Upper lobe of right lung (tissue), 1 donor: Measurements from ENCODE around the gene CCNG2. TPM values are rescaled to one million over a fixed set of nuclear protein-coding genes. Genes with fewer than 3 reads are reported as not detected.
A peak's percentile ranks its signal among the peaks of the same experiment; 100 is the strongest.

ENCODE experiments used
- ATAC-seq: fragments of 200-7000 bp; cut with Tn5 transposase; one replicate; pipeline ENCODE4 v1.9.1; 2020; ENCODE audit warnings: mild to moderate bottlenecking, moderate library complexity
- DNase-seq: peaks from one replicate; pipeline ENCODE4 v3.0.0-alpha.2; 2020
- H3K27ac ChIP-seq: fragments of 200-600 bp; one replicate; pipeline ENCODE4 v1.8.0; 2022
- H3K27me3 ChIP-seq: fragments of 200-600 bp; one replicate; pipeline ENCODE4 v1.8.0; 2022; ENCODE audit warnings: mild to moderate bottlenecking
- H3K36me3 ChIP-seq: fragments of 200-600 bp; one replicate; pipeline ENCODE4 v1.8.0; 2022
- H3K4me1 ChIP-seq: fragments of 200-600 bp; one replicate; pipeline ENCODE4 v1.8.0; 2022
- H3K4me3 ChIP-seq: fragments of 200-600 bp; one replicate; pipeline ENCODE4 v1.8.0; 2022; ENCODE audit warnings: mild to moderate bottlenecking
- H3K9me3 ChIP-seq: fragments of 200-600 bp; one replicate; pipeline ENCODE4 v1.8.0; 2022
- intact Hi-C: fragments of 100-400 bp; cut with DNase I; formaldehyde crosslinking; loops from one replicate; pipeline ENCODE4 v1.11.0; 2022
- long read RNA-seq: library from polyadenylated mRNA; unstranded; transcript quantifications from one replicate; pipeline ENCODE4 v2.0.0, GENCODE V29; 2021
- total RNA-seq: library from RNA; stranded (reverse); fragmentation: NEBNext Ultra II Directional; extraction: Animal tissue kit (Norgen Biotek cat#: 25700); gene quantifications from one replicate; pipeline ENCODE4 v1.2.1, GENCODE V29; 2021
- TF ChIP-seq, protein P1 (sequence below): fragments of 200-600 bp; IDR thresholded peaks from one replicate; pipeline ENCODE4 v1.8.0; 2022; ENCODE audit warnings: antibody characterized with exemption
- donor health status: DM: no; HTN: yes; CAD: no; lungs with severe emphysema.

CCNG2 gene, protein sequence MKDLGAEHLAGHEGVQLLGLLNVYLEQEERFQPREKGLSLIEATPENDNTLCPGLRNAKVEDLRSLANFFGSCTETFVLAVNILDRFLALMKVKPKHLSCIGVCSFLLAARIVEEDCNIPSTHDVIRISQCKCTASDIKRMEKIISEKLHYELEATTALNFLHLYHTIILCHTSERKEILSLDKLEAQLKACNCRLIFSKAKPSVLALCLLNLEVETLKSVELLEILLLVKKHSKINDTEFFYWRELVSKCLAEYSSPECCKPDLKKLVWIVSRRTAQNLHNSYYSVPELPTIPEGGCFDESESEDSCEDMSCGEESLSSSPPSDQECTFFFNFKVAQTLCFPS
- 41.3 TPM for total RNA-seq
- long read RNA-seq, full-length matches to known transcripts, result 51 of 68 reads
- long read RNA-seq, partial matches to known transcripts, result 12 of 68 reads
- long read RNA-seq, other reads (novel, unspliced or antisense), result 5 of 68 reads

DNA sequence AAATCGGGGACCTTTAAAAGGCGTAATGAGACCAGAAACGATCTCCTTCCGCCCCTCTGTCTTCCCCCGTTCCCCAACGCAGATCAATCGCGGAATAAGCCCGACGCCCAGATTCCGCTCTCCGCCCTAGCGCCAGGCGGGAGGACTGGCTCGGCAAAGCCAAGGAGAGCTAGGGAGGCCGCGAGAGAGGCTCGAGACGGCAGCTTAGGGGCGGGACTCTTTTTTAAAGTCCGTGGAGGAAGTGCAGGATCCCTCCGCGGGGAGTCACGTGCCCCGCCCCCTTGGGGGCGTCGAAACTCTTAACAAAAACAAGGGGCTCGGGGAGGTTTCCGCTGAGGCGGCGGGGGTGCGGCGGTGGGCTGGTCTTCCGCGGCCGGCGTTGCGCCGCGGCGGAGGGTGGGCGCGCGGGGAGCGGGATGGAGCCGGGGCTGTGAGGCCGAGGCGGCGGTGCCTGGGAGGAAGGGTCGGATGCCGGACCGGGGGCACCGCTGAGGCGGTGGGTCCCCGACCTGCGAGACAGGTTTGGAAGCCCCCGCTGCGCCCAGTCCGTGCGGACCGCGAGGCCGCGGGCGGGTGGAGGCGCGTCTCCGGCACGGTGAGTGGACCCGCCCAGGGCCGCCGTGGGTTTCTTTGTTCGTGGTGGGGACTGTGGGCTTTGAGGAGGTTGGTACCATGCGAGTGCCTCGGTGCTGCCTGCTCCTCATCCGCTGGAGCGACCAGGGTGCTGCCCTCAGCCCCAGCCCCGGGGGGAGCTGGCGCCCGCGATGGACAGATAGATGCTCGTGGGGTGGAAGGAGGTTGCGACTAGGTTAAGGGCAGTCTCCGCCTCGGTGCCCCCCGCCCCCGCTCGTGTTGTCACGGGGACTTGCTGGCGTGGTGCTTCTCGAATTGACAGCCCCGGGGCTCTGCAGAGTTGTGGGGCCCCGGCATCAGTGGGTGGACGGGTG lies at the start of gene CCNG2:
CCNG2 (plus strand) TSS at position 296 of the 947 bp plus-strand sequence. CDS start 1,326 bp downstream, outside the sequence.
- intact Hi-C loops, result no loop called here
- peaks cover 12% of the 10 kb centered on the region for H3K4me1 ChIP-seq
- no peaks in the 10 kb centered on the region for H3K27me3 ChIP-seq
- peaks cover 33% of the 10 kb centered on the region for H3K36me3 ChIP-seq
- ATAC-seq (peak; percentile 63), DNase-seq (peak; percentile 90)
- TF ChIP-seq, protein P1, sequence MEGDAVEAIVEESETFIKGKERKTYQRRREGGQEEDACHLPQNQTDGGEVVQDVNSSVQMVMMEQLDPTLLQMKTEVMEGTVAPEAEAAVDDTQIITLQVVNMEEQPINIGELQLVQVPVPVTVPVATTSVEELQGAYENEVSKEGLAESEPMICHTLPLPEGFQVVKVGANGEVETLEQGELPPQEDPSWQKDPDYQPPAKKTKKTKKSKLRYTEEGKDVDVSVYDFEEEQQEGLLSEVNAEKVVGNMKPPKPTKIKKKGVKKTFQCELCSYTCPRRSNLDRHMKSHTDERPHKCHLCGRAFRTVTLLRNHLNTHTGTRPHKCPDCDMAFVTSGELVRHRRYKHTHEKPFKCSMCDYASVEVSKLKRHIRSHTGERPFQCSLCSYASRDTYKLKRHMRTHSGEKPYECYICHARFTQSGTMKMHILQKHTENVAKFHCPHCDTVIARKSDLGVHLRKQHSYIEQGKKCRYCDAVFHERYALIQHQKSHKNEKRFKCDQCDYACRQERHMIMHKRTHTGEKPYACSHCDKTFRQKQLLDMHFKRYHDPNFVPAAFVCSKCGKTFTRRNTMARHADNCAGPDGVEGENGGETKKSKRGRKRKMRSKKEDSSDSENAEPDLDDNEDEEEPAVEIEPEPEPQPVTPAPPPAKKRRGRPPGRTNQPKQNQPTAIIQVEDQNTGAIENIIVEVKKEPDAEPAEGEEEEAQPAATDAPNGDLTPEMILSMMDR, result no peak
- peak within 1 kb of the TSS; percentile 90 for H3K27ac ChIP-seq
- no peaks in the 10 kb centered on the region for H3K9me3 ChIP-seq
- peak within 1 kb of the TSS; percentile 100 for H3K4me3 ChIP-seq

DNA sequence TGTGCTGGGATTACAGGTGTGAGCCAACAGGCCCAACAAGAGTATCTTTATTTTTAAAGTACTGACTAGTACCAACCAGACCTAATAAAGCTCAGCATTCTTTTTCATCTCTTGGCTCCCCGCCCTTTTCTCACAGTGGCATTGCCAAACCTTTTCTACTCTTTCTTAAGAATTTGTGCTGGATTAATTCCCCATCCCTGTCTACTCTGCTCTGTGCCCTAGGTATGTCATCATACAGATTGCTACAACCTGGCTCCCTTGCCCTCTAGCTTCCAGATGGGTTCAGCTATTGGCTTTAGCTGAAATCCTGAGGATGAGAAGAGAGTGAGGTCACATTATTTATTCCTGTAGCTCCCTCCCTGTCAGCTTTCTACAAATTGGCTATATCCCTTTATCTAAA lies 46.3 kb upstream of the CCNG2 start:
- Histone ChIP-seq H3K27ac (no peak overlapping the region), H3K36me3 (no peaks in the 10 kb centered on the region), H3K4me1 (no peaks in the 10 kb centered on the region), H3K9me3 (no peaks in the 10 kb centered on the region), H3K27me3 (no peaks in the 10 kb centered on the region), H3K4me3 (no peak overlapping the region)
- DNase-seq (no peak), ATAC-seq (no peak)
- TF ChIP-seq, protein P1, result no peak
- intact Hi-C loops, result no loop called here

DNA sequence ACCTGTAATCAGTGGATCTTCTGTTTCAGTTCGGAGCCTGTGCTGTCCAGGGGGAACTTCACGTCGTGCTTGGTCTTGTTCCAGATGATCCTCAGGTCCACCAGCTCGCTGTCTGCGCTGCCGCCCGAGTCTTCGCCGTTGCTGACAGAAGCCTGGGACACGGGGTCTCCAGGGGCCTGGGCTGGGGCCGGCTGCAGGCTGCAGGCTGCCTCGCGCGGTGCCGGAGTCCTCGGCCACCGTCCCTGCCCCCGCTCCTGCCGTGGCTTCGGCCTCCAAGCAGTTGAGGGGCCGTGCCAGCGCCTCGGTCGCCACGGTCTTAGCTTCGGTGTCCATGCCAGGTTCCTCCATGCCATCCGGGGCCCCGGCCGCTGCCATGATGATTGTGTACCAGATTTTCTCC lies 43.9 kb upstream of the CCNG2 start:
- intact Hi-C loops, result no loop called here
- Histone ChIP-seq H3K27me3 (no peaks in the 10 kb centered on the region), H3K4me3 (no peak overlapping the region), H3K9me3 (no peaks in the 10 kb centered on the region), H3K4me1 (no peaks in the 10 kb centered on the region), H3K27ac (no peak overlapping the region), H3K36me3 (no peaks in the 10 kb centered on the region)
- ATAC-seq (peak; percentile 27), DNase-seq (no peak)
- TF ChIP-seq, protein P1, result no peak

DNA sequence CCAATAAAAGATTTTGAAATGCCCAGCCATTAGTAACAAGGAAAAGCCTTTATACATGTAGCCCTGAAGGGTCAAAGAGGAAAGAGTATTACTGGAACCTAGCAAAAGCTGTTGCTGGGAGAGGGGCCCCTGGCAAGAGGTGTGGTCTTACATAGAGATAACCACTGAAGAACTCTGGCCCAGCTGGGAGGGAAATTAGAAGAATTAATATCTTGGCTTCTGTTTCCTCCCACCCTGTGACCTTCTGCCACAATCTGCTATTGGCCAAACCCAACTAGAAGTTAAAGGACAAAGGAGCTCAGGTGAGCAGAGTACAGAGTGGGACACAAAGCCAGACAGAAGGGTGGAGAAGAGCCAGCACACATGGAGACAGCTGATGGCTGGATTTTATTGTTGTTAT lies 39.3 kb upstream of the CCNG2 start:
- Histone ChIP-seq H3K27ac (no peak overlapping the region), H3K27me3 (no peaks in the 10 kb centered on the region), H3K4me3 (no peak overlapping the region), H3K4me1 (no peaks in the 10 kb centered on the region), H3K36me3 (no peaks in the 10 kb centered on the region), H3K9me3 (no peaks in the 10 kb centered on the region)
- ATAC-seq, result no peak
- intact Hi-C loops, result no loop called here
- TF ChIP-seq, protein P1, result no peak
- no peak for DNase-seq

DNA sequence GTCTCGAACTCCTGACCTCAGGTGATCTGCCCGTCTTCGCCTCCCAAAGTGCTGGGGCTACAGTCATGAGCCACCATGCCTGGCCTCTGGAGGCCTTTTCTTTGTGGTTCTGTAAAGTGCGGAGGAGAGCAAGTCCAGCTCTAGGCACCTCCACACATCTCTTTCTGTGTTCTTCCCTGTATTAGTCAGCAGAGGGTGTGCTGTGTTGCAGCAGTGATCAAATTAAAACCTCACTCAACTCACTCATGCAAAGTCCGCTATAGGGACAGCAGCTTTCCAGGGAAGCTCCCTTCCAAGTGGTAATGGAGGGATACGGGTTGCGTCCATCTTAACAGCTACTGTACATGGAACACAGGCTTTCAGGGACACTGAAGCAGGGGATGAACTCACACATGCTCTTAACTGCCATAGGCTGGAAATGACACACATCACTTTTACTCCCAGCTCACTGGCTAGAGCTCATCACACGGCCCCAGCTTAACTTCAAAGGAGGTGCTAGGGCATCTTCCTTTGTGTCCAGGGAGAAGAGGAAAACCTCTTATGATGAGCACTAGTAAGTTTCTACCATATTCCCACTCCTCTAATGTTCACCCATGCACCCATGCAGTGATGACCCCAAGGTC lies 36.0 kb upstream of the CCNG2 start:
- DNase-seq (no peak), ATAC-seq (no peak)
- no peaks in the 10 kb centered on the region for H3K36me3 ChIP-seq
- H3K27me3 ChIP-seq, result no peaks in the 10 kb centered on the region
- H3K4me1 ChIP-seq, result no peaks in the 10 kb centered on the region
- TF ChIP-seq, protein P1, result no peak
- no peaks in the 10 kb centered on the region for H3K9me3 ChIP-seq
- no peak overlapping the region for H3K27ac ChIP-seq
- no peak overlapping the region for H3K4me3 ChIP-seq
- intact Hi-C loops, result no loop called here
